GM18520 (cell line): ENCODE measurements around the gene ARHGAP28.
"Not testable (repeated sequence)": the region's sequence is repeated elsewhere in the genome, so short reads cannot be mapped to it uniquely, and the experiment has no call there.

Experiments
- ATAC-seq: cut with Tn5 transposase; IDR thresholded peaks from one replicate; pipeline ENCODE4 v1.9.1; 2021; ENCODE audit not compliant: unreplicated experiment

Gene ARHGAP28

DNA sequence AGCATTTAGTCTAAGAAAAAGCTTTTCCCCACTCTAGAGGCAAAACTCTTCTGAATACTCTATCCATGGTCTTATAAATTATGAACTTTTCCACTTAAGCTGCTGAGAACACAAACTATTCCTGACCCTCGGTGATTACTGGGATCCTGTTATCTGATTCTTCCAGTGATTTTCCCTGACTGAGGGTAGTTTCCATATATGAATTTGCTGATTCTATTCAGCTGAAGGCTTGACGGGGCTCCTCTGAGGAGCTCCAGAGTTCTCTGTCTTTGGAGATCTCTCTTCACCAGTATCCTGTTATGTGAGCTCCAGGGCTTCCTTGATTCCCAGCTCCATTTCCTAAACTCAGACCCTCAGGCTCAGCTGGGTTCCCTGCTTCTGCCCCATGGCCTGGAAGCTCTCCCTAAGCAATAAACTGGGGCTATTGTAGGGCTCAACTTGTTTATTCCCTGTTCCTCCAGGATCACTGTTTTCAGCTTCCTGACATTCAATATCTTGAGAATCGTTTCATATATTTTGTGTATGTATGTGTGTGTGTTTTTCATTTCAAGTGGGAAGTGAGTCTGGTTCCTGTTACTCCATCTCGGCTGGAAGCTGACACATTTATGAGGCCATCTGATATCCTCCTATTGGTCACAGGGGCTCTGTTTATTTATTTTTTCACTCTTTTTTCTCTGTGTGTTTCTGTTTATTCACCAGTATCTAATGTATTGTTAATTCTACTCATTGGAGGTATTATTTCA is 78.2 kb downstream of the ARHGAP28 start:
- no peak for ATAC-seq

DNA sequence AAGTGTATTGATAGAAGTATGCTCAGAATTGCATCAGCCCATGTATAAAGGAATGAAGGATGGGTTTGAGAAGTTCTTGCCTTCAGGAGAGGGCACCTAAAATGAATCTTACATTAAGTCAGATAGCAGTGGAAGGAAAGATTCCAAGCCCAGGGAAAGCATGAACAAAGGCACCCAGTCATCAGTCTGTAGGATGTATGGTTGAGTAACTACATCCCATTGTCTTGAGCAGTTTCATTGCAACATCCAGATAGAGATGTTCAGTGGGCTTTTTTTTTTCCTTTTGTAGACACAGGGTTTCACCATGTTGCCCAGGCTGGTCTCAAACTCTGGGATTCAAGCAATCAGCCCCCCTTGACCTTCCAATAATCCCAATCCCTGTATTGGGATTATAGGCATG is 80.7 kb downstream of the ARHGAP28 start:
- ATAC-seq = no peak

- ATAC-seq = no peak
Observed at GRCh38 chr18:6811816-6812215, 82.3 kb downstream of the ARHGAP28 start.

GRCh38 chr18:6814882-6815425 is 85.4 kb downstream of the ARHGAP28 start:
- no peak for ATAC-seq

- no peak for ATAC-seq
Observed at GRCh38 chr18:6816154-6816553, 86.6 kb downstream of the ARHGAP28 start.

- no peak for ATAC-seq
Observed at GRCh38 chr18:6819332-6819731, 89.8 kb downstream of the ARHGAP28 start.

GRCh38 chr18:6820314-6820713 is 90.8 kb downstream of the ARHGAP28 start:
- ATAC-seq = no peak

GRCh38 chr18:6821356-6821755 is 91.8 kb downstream of the ARHGAP28 start:
- ATAC-seq = no peak

DNA sequence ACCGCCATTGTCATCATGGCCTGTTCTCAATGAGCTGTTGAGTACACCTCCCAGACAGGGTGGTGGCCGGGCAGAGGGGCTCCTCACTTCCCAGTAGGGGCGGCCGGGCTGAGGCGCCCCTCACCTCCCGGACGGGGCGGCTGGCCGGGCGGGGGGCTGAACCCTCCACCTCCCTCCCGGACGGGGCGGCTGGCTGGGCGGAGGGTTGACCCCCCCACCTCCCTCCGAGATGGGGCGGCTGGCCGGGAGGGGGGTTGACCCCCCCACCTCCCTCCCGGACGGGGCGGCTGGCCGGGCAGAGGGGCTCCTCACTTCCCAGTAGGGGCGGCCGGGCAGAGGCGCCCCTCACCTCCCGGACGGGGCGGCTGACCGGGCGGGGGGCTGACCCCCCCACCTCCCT is 97.6 kb downstream of the ARHGAP28 start:
- ATAC-seq = not testable (repeated sequence)

DNA sequence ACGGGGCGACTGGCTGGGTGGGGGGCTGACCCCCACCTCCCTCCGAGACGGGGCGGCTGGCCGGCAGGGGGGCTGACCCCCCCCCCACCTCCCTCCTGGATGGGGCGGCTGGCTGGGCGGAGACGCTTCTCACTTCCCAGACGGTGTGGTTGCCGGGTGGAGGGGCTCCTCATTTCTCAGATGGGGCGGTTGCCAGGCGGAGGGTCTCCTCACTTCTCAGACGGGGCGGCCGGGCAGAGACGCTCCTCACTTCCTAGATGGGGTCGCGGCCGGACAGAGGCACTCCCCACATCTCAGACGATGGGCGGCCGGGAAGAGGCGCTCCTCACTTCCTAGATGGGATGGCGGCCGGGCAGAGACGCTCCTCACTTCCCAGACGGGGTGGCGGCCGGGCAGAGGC is 98.0 kb downstream of the ARHGAP28 start:
- not testable (repeated sequence) for ATAC-seq

GRCh38 chr18:6830916-6831315 is 101.4 kb downstream of the ARHGAP28 start:
- ATAC-seq = no peak

- ATAC-seq = no peak
Observed at GRCh38 chr18:6835345-6835744, 105.8 kb downstream of the ARHGAP28 start.

- no peak for ATAC-seq
Observed at GRCh38 chr18:6836331-6836730, 106.8 kb downstream of the ARHGAP28 start.

DNA sequence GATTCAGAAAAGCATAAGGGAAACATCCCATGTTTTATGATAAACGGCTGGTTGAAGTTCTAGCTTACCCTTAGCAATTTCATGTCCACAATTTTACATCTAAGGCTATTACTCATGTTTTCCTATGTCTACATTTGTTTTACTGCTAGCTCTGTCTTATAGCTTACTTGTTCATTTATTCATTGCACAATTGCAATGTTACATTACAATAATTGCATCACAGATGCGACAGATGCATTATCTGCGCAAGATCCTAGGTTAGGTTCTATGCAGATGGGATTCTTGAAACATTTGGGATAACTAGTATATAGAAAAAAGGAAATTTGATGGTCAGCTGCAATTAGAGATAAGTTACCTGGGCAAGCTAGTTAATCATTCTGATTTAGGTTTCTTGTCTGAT is 108.4 kb downstream of the ARHGAP28 start:
- ATAC-seq = no peak

DNA sequence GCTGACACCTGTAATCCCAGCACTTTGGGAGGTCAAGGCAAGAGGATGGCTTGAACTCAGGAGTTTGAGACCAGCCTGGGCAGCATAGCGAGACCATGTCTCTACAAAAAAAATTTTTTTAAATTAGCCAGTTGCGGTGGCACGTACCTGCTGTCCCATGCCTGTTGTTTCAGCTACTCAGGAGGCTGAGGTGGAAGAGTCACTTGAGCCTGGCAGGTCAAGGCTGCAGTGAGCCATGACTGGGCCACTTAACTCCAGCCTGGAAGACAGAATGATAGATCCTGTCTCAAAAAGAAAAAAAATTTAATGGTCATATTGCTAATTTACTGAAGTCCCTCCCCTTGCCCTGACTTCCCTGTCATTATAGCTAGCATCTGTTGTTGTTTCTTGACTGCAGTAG is 112.6 kb downstream of the ARHGAP28 start:
- no peak for ATAC-seq

DNA sequence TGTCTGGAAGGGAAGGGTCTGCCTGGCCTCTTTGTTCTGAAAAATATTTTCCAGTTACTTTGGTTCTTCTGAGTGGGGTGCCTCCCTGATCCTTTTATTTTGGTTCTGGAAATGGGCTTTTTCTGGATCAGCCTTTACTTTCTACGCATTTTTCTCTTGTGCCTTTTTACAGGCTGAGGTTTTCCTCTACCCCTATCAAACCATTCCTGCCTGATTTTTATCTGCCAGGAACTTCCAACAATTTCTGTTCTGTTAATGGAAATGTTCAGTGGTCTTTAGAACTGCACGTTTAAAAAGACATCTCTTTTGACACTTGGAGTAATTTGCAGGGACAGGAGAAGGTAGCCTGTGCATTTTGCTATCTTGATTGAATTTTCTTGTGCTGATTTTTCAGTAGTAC is 113.8 kb downstream of the ARHGAP28 start:
- ATAC-seq = no peak

GRCh38 chr18:6845521-6845920 is 116.0 kb downstream of the ARHGAP28 start:
- ATAC-seq = not testable (repeated sequence)

- ATAC-seq = no peak
Observed at GRCh38 chr18:6850396-6850795, 120.9 kb downstream of the ARHGAP28 start.

DNA sequence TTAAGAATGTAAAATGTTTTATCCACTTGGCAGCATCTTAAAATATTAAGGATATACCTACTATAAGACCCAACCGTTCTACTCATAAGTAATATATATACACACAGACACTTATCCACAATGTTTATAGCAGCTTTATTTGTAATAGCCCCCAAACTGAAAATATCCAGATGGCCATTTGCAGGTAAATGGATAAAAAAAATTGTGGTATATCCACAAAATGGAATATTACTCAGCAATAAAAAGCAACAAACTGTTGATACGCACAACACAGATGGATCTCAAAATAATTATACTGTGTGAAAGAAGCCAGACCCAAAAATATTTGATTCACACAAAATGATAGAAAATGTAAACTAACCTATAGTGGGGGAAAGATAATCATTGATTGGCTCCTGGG is 122.0 kb downstream of the ARHGAP28 start:
- no peak for ATAC-seq

- no peak for ATAC-seq
Observed at GRCh38 chr18:6854811-6855210, 125.3 kb downstream of the ARHGAP28 start.

GRCh38 chr18:6855767-6856166 is 126.3 kb downstream of the ARHGAP28 start:
- ATAC-seq = no peak

- ATAC-seq = no peak
Observed at GRCh38 chr18:6857300-6857699, 127.8 kb downstream of the ARHGAP28 start.
